Activated CD8-positive, alpha-beta memory T cell treated with anti-CD3 and anti-CD28 coated beads for 4 hours (primary cell): ENCODE data around the gene AMFR.
"Not testable (repeated sequence)": the region's sequence is repeated elsewhere in the genome, so short reads cannot be mapped to it uniquely, and the experiment has no call there.

ENCODE experiments used
- DNase-seq, 2 donors: peaks; one replicate each; pipeline ENCODE4 v3.0.0-alpha.2; 2020; ENCODE audit warnings: low read depth in 2 of 2

Gene AMFR

GRCh38 chr16:56423584-56424403 is 1.6 kb downstream of the AMFR start:
- no peak for DNase-seq

- no peak for DNase-seq
These were observed 2.4 kb downstream of the AMFR start for GRCh38 chr16:56422896-56423441.

- DNase-seq = no peak
These were observed 3.2 kb downstream of the AMFR start for GRCh38 chr16:56421976-56422669.

- DNase-seq = no peak
These were observed 4.0 kb downstream of the AMFR start for GRCh38 chr16:56421313-56421712.

GRCh38 chr16:56420613-56421012 is 4.7 kb downstream of the AMFR start:
- no peak for DNase-seq

GRCh38 chr16:56419740-56420548 is 5.4 kb downstream of the AMFR start:
- no peak for DNase-seq

GRCh38 chr16:56417138-56417537 is 8.2 kb downstream of the AMFR start:
- no peak for DNase-seq

GRCh38 chr16:56415875-56416274 is 9.5 kb downstream of the AMFR start:
- no peak for DNase-seq

- no peak for DNase-seq
These were observed 11.0 kb downstream of the AMFR start for GRCh38 chr16:56414366-56414765.

- no peak for DNase-seq
These were observed 12.0 kb downstream of the AMFR start for GRCh38 chr16:56413381-56413780.

GRCh38 chr16:56411624-56412023 is 13.7 kb downstream of the AMFR start:
- no peak for DNase-seq

GRCh38 chr16:56411123-56411522 is 14.2 kb downstream of the AMFR start:
- DNase-seq = no peak

- no peak for DNase-seq
These were observed 16.1 kb downstream of the AMFR start for GRCh38 chr16:56409195-56409594.

- DNase-seq = no peak
These were observed 16.8 kb downstream of the AMFR start for GRCh38 chr16:56408379-56409098.

GRCh38 chr16:56405977-56406672 is 19.2 kb downstream of the AMFR start:
- DNase-seq = no peak

GRCh38 chr16:56401482-56401881 is 23.9 kb downstream of the AMFR start:
- no peak for DNase-seq

GRCh38 chr16:56400458-56400857 is 24.9 kb downstream of the AMFR start:
- DNase-seq = no peak

- DNase-seq = no peak
These were observed 25.9 kb downstream of the AMFR start for GRCh38 chr16:56399486-56399885.

- no peak for DNase-seq
These were observed 26.3 kb downstream of the AMFR start for GRCh38 chr16:56399047-56399446.

GRCh38 chr16:56396724-56397123 is 28.6 kb downstream of the AMFR start:
- not testable (repeated sequence) for DNase-seq

GRCh38 chr16:56389554-56389953 is 35.8 kb downstream of the AMFR start:
- no peak for DNase-seq
